Measurements from ENCODE around the gene NTN1. TPM values are rescaled to one million over a fixed set of nuclear protein-coding genes. Genes with fewer than 3 reads are reported as not detected.

NTN1 gene
- total and polyA plus RNA-seq, 11 donors, result 9.3 to 25.8 (median 17.3) TPM

GRCh38 chr17:9011001-9011400, 10.3 kb upstream of the NTN1 start:
- Histone ChIP-seq H3K36me3 (no peaks in the 10 kb centered on the region), H3K9me3 (no peaks in the 10 kb centered on the region), H3K4me3 (no peak overlapping the region), H3K27ac (no peak overlapping the region), H3K27me3 (peaks cover 0 to 46% (median 7%) of the 10 kb centered on the region in 9 donors), H3K4me1 (no peaks in the 10 kb centered on the region)
- TF ChIP-seq CTCF (IDR thresholded peaks at IDR 0.05), result no peak
- TF ChIP-seq POLR2A (IDR thresholded peaks at IDR 0.05), result no peak
- intact Hi-C loops (cut with DNase I), result no loop called here
- 77 to 89% (median 87%) methylated on average over 7 of the region's 7 CpGs for WGBS, 4 donors
- DNase-seq (no peak), ATAC-seq (no peak)

GRCh38 chr17:9016941-9017552, 4.3 kb upstream of the NTN1 start:
- Histone ChIP-seq H3K4me1 (peaks cover 0 to 28% (median 8%) of the 10 kb centered on the region in 12 donors), H3K27ac (peak overlapping the region in 1 of 12 donors; percentile 30), H3K9me3 (no peaks in the 10 kb centered on the region), H3K36me3 (no peaks in the 10 kb centered on the region), H3K27me3 (peaks cover 0 to 47% (median 0%) of the 10 kb centered on the region in 9 donors), H3K4me3 (no peak overlapping the region)
- no peak for DNase-seq
- peak in 3 of 4 donors; percentile 10 to 31 (median 18) for ATAC-seq
- TF ChIP-seq POLR2A (IDR thresholded peaks at IDR 0.05) (no peak), CTCF (IDR thresholded peaks at IDR 0.05) (no peak)
- 19 to 35% (median 28%) methylated on average over 3 of the region's 3 CpGs for WGBS, 4 donors
- intact Hi-C loops (cut with DNase I), result no loop called here

GRCh38 chr17:9018726-9019125, 2.6 kb upstream of the NTN1 start:
- H3K4me1 ChIP-seq, result peaks cover 0 to 45% (median 22%) of the 10 kb centered on the region in 12 donors
- DNase-seq, result no peak
- 59 to 73% (median 68%) methylated on average over 4 of the region's 4 CpGs for WGBS, 4 donors
- H3K9me3 ChIP-seq, result no peaks in the 10 kb centered on the region
- no peak overlapping the region for H3K4me3 ChIP-seq
- TF ChIP-seq POLR2A (IDR thresholded peaks at IDR 0.05), result no peak
- no peak for TF ChIP-seq CTCF (IDR thresholded peaks at IDR 0.05)
- ATAC-seq, result no peak
- intact Hi-C loops (cut with DNase I), result no loop called here
- no peak overlapping the region for H3K27ac ChIP-seq
- H3K27me3 ChIP-seq, result peaks cover 0 to 62% (median 14%) of the 10 kb centered on the region in 9 donors
- H3K36me3 ChIP-seq, result no peaks in the 10 kb centered on the region

GRCh38 chr17:9020096-9020823, 1.1 kb upstream of the NTN1 start:
- Histone ChIP-seq H3K4me3 (peak overlapping the region; percentile 49 to 88 (median 70)), H3K9me3 (no peaks in the 10 kb centered on the region), H3K27ac (peak overlapping the region in 7 of 12 donors; percentile 76 to 86 (median 82)), H3K27me3 (peaks cover 0 to 76% (median 26%) of the 10 kb centered on the region in 9 donors), H3K4me1 (peaks cover 0 to 46% (median 22%) of the 10 kb centered on the region in 12 donors), H3K36me3 (no peaks in the 10 kb centered on the region)
- ATAC-seq (peak in 1 of 4 donors; percentile 1), DNase-seq (no peak)
- WGBS, 4 donors, result 46 to 66% (median 49%) methylated on average over 18 to 20 of the region's 20 CpGs
- TF ChIP-seq POLR2A (IDR thresholded peaks at IDR 0.05) (no peak), CTCF (IDR thresholded peaks at IDR 0.05) (no peak)
- intact Hi-C loops (cut with DNase I), result loop anchor here in 1 of 10 donors (2.0 kb wide), 1 partner anchor 221 kb away; no protein-coding TSS in a partner anchor

Data from heart left ventricle (tissue), 16 donors.